ENCODE measurements around the gene ZNF488.

DNA sequence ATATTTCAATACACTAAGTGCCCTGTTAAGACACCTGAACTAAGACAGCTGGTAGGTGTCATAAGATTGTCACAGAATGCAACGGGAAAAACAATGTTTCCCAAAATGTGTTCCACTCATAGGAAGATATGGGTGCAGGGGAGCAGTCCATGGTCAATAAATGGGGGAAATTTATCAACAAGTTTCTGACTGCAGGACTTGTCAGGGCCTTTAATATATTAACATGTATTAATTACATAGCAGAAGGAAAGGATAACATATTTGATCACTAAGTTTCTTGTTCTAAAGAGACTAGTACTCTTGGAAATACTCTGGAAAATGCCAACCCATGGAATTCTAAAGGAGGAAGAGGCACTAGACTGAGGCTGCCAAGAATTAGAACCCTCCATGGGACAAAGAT, 29.2 kb downstream of the ZNF488 start:
- TF ChIP-seq, protein P1, sequence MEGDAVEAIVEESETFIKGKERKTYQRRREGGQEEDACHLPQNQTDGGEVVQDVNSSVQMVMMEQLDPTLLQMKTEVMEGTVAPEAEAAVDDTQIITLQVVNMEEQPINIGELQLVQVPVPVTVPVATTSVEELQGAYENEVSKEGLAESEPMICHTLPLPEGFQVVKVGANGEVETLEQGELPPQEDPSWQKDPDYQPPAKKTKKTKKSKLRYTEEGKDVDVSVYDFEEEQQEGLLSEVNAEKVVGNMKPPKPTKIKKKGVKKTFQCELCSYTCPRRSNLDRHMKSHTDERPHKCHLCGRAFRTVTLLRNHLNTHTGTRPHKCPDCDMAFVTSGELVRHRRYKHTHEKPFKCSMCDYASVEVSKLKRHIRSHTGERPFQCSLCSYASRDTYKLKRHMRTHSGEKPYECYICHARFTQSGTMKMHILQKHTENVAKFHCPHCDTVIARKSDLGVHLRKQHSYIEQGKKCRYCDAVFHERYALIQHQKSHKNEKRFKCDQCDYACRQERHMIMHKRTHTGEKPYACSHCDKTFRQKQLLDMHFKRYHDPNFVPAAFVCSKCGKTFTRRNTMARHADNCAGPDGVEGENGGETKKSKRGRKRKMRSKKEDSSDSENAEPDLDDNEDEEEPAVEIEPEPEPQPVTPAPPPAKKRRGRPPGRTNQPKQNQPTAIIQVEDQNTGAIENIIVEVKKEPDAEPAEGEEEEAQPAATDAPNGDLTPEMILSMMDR (IDR thresholded peaks at IDR 0.05) = no peak
- TF ChIP-seq POLR2AphosphoS5 (IDR thresholded peaks at IDR 0.05; ENCODE audit: low read depth, low read length) = no peak
- no peak for TF ChIP-seq TCF7L2 (IDR thresholded peaks at IDR 0.05; ENCODE audit: low read depth, low read length)
